Ovary (tissue), 9 donors: ENCODE data around the gene INO80C. TPM values are rescaled to one million over a fixed set of nuclear protein-coding genes. Genes with fewer than 3 reads are reported as not detected.
"Not testable (repeated sequence)": the region's sequence is repeated elsewhere in the genome, so short reads cannot be mapped to it uniquely, and the experiment has no call there.

ENCODE experiments used
- DNase-seq, 5 donors: peaks; one replicate each; pipeline ENCODE4 v3.0.0-alpha.2; 2019 to 2020
- H3K27ac ChIP-seq, 2 donors: fragments of 200-600 bp; one replicate each; pipeline versions ENCODE4 v1.5.1 to v1.8.0; 2019 to 2022
- H3K27me3 ChIP-seq: fragments of 200-600 bp; one replicate; pipeline ENCODE4 v1.8.0; 2022
- H3K36me3 ChIP-seq: fragments of 200-600 bp; sonication (generic); one replicate; pipeline ENCODE4 v1.5.1; 2019
- H3K4me1 ChIP-seq: one replicate; pipeline ENCODE4 v1.8.1; 2013; ENCODE audit warnings: mild to moderate bottlenecking, moderate library complexity; ENCODE audit not compliant: insufficient read depth
- H3K4me3 ChIP-seq: fragments of 200-600 bp; sonication (generic); one replicate; pipeline ENCODE4 v1.5.1; 2017
- H3K9me3 ChIP-seq, 2 donors: fragments of 200-600 bp in 1 of 2; sonication (generic) in 1 of 2; one replicate each; pipeline versions ENCODE4 v1.5.1 to v1.8.1; 2013 to 2019; ENCODE audit warnings: mild to moderate bottlenecking in 1 of 2, moderate library complexity in 1 of 2
- CTCF ChIP-seq, 3 donors: fragments of 450-650 bp in 2 of 3; fragments of 200-600 bp in 1 of 3; IDR thresholded peaks; one replicate each; pipeline versions ENCODE4 v1.5.1 to v1.8.0; 2016 to 2022; ENCODE audit warnings: antibody characterized with exemption in 3 of 3, mild to moderate bottlenecking in 1 of 3
- EP300 ChIP-seq: sonication (generic); formaldehyde crosslinking; IDR thresholded peaks from one replicate; pipeline ENCODE4 v1.6.1; 2017; ENCODE audit warnings: antibody characterized with exemption
- POLR2A ChIP-seq: fragments of 450-650 bp; IDR thresholded peaks from one replicate; pipeline ENCODE4 v1.6.1; 2017; ENCODE audit warnings: antibody characterized with exemption, mild to moderate bottlenecking, moderate library complexity
- WGBS, 3 donors: extraction: QIAGEN DNeasy Blood & Tissue Kit in 1 of 3; methylation state at CpG; one replicate each; pipeline versions ENCODE4 v1.1.5 to v1.1.7; 2013 to 2017; 5-methylcytosine and 5-hydroxymethylcytosine counted together
- intact Hi-C, 4 donors: fragments of 100-400 bp; cut with DNase I; formaldehyde crosslinking; loops; one replicate each; pipeline versions ENCODE4 v1.11.0 to v1.15.1; 2022 to 2023
- polyA plus RNA-seq, 2 donors: library from polyadenylated mRNA; stranded (reverse); fragments of 200-250 nt in 1 of 2; fragments of 350-450 nt in 1 of 2; fragmentation: Illumina TruSeq in 1 of 2; extraction: RNeasy Lipid Tissue Mini Kit (QIAGEN cat#74804) in 1 of 2; gene quantifications; one replicate each; pipeline ENCODE4 v1.2.3, GENCODE V29; 2013 to 2014
- total RNA-seq, 7 donors: library from RNA; depleted of rRNA in 2 of 7; stranded (reverse); fragments of >200 nt in 2 of 7; fragmentation: NEBNext Ultra II Directional in 3 of 7; extraction: Animal tissue kit (Norgen Biotek cat#: 25700) in 3 of 7; gene quantifications; one replicate each; pipeline versions ENCODE4 v1.1.0 to v1.2.4, GENCODE V29; 2016 to 2023
- donor health status: DM: no; HTN: no; CAD: no; lungs with moderate emphysema.
- donor health status: DM: no; HTN: no; CAD: no.
- donor health status: Bipolar disorder and iron deficiency.
- donor health status: DM: yes; HTN: yes; CAD: no.
- donor health status: DM: no; HTN: no; CAD: no.
- donor health status: DM: yes; HTN: yes; CAD: no.

Gene INO80C
- total and polyA plus RNA-seq, 9 donors: 1.8 to 13.9 (median 8.8) TPM

GRCh38 chr18:35490894-35491699 lies 6.7 kb downstream of the INO80C start:
- intact Hi-C loops: no loop called here
- no peaks in the 10 kb centered on the region for H3K27me3 ChIP-seq
- TF ChIP-seq POLR2A: no peak
- no peak for TF ChIP-seq CTCF (IDR thresholded peaks at IDR 0.05)
- TF ChIP-seq EP300: no peak
- DNase-seq: no peak
- no peak overlapping the region for H3K27ac ChIP-seq
- WGBS, 3 donors: 63 to 73% (median 67%) methylated on average over 10 of the region's 10 CpGs
- H3K36me3 ChIP-seq: no peaks in the 10 kb centered on the region
- no peaks in the 10 kb centered on the region for H3K4me1 ChIP-seq
- no peak overlapping the region for H3K4me3 ChIP-seq
- H3K9me3 ChIP-seq: no peaks in the 10 kb centered on the region

- DNase-seq: no peak
- no peak overlapping the region for H3K27ac ChIP-seq
- no peak overlapping the region for H3K4me3 ChIP-seq
Measured at GRCh38 chr18:35489913-35490490, 7.8 kb downstream of the INO80C start.

GRCh38 chr18:35489281-35489680 lies 8.5 kb downstream of the INO80C start:
- H3K4me3 ChIP-seq, DNase-seq, intact Hi-C loops, H3K36me3 ChIP-seq, H3K4me1 ChIP-seq, H3K9me3 ChIP-seq, H3K27me3 ChIP-seq, H3K27ac ChIP-seq: not testable (repeated sequence)
- WGBS, 3 donors: 71 to 85% (median 82%) methylated on average over 3 of the region's 3 CpGs

More at GRCh38 chr18:35489913-35490490, 7.8 kb downstream of the INO80C start:
- H3K36me3 ChIP-seq: no peaks in the 10 kb centered on the region
- intact Hi-C loops: no loop called here
- H3K27me3 ChIP-seq: no peaks in the 10 kb centered on the region
- no peaks in the 10 kb centered on the region for H3K4me1 ChIP-seq
- WGBS, 3 donors: 82 to 84% (median 83%) methylated on average over 7 of the region's 7 CpGs
- no peaks in the 10 kb centered on the region for H3K9me3 ChIP-seq
- TF ChIP-seq POLR2A: no peak
- no peak for TF ChIP-seq EP300

GRCh38 chr18:35488396-35488795 lies 9.4 kb downstream of the INO80C start:
- H3K4me1 ChIP-seq, H3K27me3 ChIP-seq, H3K27ac ChIP-seq, H3K9me3 ChIP-seq, H3K36me3 ChIP-seq, intact Hi-C loops, H3K4me3 ChIP-seq, DNase-seq: not testable (repeated sequence)
- 97 to 100% (median 98%) methylated on average over 2 of the region's 2 CpGs for WGBS, 3 donors

GRCh38 chr18:35487525-35487924 lies 10.2 kb downstream of the INO80C start:
- H3K4me3 ChIP-seq, intact Hi-C loops, DNase-seq, H3K27me3 ChIP-seq, H3K4me1 ChIP-seq, H3K36me3 ChIP-seq, H3K27ac ChIP-seq, H3K9me3 ChIP-seq: not testable (repeated sequence)
- 92 to 95% (median 94%) methylated on average over 4 of the region's 4 CpGs for WGBS, 3 donors

- H3K27me3 ChIP-seq: no peaks in the 10 kb centered on the region
- no peaks in the 10 kb centered on the region for H3K4me1 ChIP-seq
- DNase-seq: no peak
- H3K36me3 ChIP-seq: no peaks in the 10 kb centered on the region
- no peak overlapping the region for H3K4me3 ChIP-seq
- 93 to 100% (median 99%) methylated on average over 1 of the region's 1 CpG for WGBS, 3 donors
- intact Hi-C loops: no loop called here
- H3K9me3 ChIP-seq: no peaks in the 10 kb centered on the region
- no peak for TF ChIP-seq POLR2A
- TF ChIP-seq EP300: no peak
- TF ChIP-seq CTCF (IDR thresholded peaks at IDR 0.05): no peak
- no peak overlapping the region for H3K27ac ChIP-seq
Measured at GRCh38 chr18:35485852-35486251, 11.9 kb downstream of the INO80C start.
